H1 (cell line): ENCODE measurements around the gene ASAP2. TPM values are rescaled to one million over a fixed set of nuclear protein-coding genes. Genes with fewer than 3 reads are reported as not detected.

ENCODE experiments used
- CTCF ChIA-PET: fragments of 300-600 bp; sonication (Branson Sonifier 250); formaldehyde crosslinking; loops from one replicate; lab custom pipeline; 2021; ENCODE audit not compliant: partially characterized antibody; lab: Charles Lee
- POLR2A ChIA-PET: fragments of 300-600 bp; sonication (Branson Sonifier 250); formaldehyde crosslinking; loops from one replicate; lab custom pipeline; 2021; ENCODE audit warnings: inconsistent platforms; ENCODE audit not compliant: partially characterized antibody; lab: Charles Lee
- DNase-seq, 2 experiments: peaks; one replicate each; pipeline versions ENCODE4 v3.0.0 to v3.0.0-alpha.2; 2010 to 2022; ENCODE audit warnings: low spot score in 2 of 2, low read depth in 1 of 2, mixed read lengths in 1 of 2
- FAIRE-seq: peaks from 2 replicates; lab custom pipeline; 2011; peaks lifted over from hg19 to GRCh38; lab: Jason Lieb, UNC
- H2AFZ ChIP-seq: 2 replicates; pipeline ENCODE4 v1.8.1; 2012; ENCODE audit warnings: low read length, inconsistent platforms
- H2AK5ac ChIP-seq: 2 replicates; pipeline ENCODE4 v1.6.1; 2013; ENCODE audit warnings: low read depth, low read length
- H2BK120ac ChIP-seq: replicated peaks from 2 replicates; pipeline ENCODE3; 2013; ENCODE audit warnings: low read depth, low read length, inconsistent platforms
- H2BK12ac ChIP-seq: 2 replicates; pipeline ENCODE4 v1.6.1; 2013; ENCODE audit warnings: low read depth, low read length
- H2BK15ac ChIP-seq: 2 replicates; pipeline ENCODE4 v1.6.1; 2013; ENCODE audit warnings: low read length
- H2BK20ac ChIP-seq: 2 replicates; pipeline ENCODE4 v1.6.1; 2013; ENCODE audit warnings: low read length
- H2BK5ac ChIP-seq: 2 replicates; pipeline ENCODE4 v1.6.1; 2013; ENCODE audit warnings: low read depth, low read length
- H3K14ac ChIP-seq: 2 replicates; pipeline ENCODE4 v1.6.1; 2013; ENCODE audit warnings: inconsistent platforms; ENCODE audit not compliant: insufficient read length
- H3K18ac ChIP-seq: 2 replicates; pipeline ENCODE4 v1.6.1; 2013; ENCODE audit warnings: low read length; ENCODE audit errors: extremely low read depth
- H3K23ac ChIP-seq: 2 replicates; pipeline ENCODE4 v1.6.1; 2013; ENCODE audit warnings: inconsistent platforms; ENCODE audit not compliant: insufficient read length
- H3K23me2 ChIP-seq: 2 replicates; pipeline ENCODE4 v1.6.1; 2013; ENCODE audit warnings: low read depth, low read length
- H3K27ac ChIP-seq: 2 replicates; pipeline ENCODE4 v1.6.1; 2011; ENCODE audit warnings: low read depth, low read length, inconsistent platforms
- H3K27me3 ChIP-seq, 4 experiments: replicated peaks in 1 of 4; 1 replicate in 1 of 4; 2 replicates in 3 of 4; pipeline versions ENCODE4 v1.6.1 to v1.8.1; 2011 to 2013; ENCODE audit warnings: low read length in 3 of 4, mild to moderate bottlenecking in 3 of 4, inconsistent platforms in 2 of 4, mixed read lengths in 2 of 4, moderate library complexity in 1 of 4; ENCODE audit not compliant: control insufficient read depth in 3 of 4, insufficient read depth in 3 of 4; ENCODE audit errors: extremely low read depth in 1 of 4
- H3K36me3 ChIP-seq, 4 experiments: 2 replicates each; pipeline versions ENCODE4 v1.6.1 to v1.8.1; 2011 to 2013; ENCODE audit warnings: mild to moderate bottlenecking in 4 of 4, low read length in 3 of 4, moderate library complexity in 2 of 4, control low read depth in 1 of 4, inconsistent platforms in 1 of 4; ENCODE audit not compliant: insufficient read depth in 4 of 4, control insufficient read depth in 2 of 4
- H3K4ac ChIP-seq: replicated peaks from 2 replicates; pipeline ENCODE3; 2013; ENCODE audit warnings: low read length, low read depth, mixed read lengths, inconsistent platforms; ENCODE audit not compliant: insufficient read length
- H3K4me1 ChIP-seq, 4 experiments: replicated peaks in 1 of 4; 1 replicate in 1 of 4; 2 replicates in 3 of 4; pipeline versions ENCODE4 v1.6.1 to v1.8.1; 2011 to 2013; ENCODE audit warnings: low read length in 3 of 4, inconsistent platforms in 2 of 4, mixed read lengths in 1 of 4; ENCODE audit not compliant: insufficient read depth in 4 of 4, control insufficient read depth in 3 of 4
- H3K4me2 ChIP-seq, 2 experiments: 2 replicates each; pipeline versions ENCODE4 v1.6.1 to v1.8.1; 2011 to 2013; ENCODE audit warnings: low read depth in 2 of 2, low read length in 2 of 2, control low read depth in 1 of 2, inconsistent platforms in 1 of 2, mild to moderate bottlenecking in 1 of 2; ENCODE audit not compliant: insufficient read depth in 1 of 2
- H3K4me3 ChIP-seq, 4 experiments: fragments of 200-600, 300-600 bp in 1 of 4; sonication (generic), shearing (Covaris generic), sonication (Bioruptor Twin) in 1 of 4; 2 replicates each; pipeline versions ENCODE4 v1.5.1 to v1.8.1; 2011 to 2016; ENCODE audit warnings: low read length in 4 of 4, low read depth in 3 of 4, control low read depth in 2 of 4, inconsistent platforms in 2 of 4, mild to moderate bottlenecking in 2 of 4, mixed read lengths in 1 of 4, moderate library complexity in 1 of 4; ENCODE audit not compliant: insufficient read depth in 2 of 4; ENCODE audit errors: extremely low read depth in 1 of 4
- H3K56ac ChIP-seq: replicated peaks from 2 replicates; pipeline ENCODE3; 2013; ENCODE audit warnings: low read depth, mild to moderate bottlenecking, mixed read lengths, low read length, inconsistent platforms; ENCODE audit not compliant: insufficient read length
- H3K79me1 ChIP-seq: 2 replicates; pipeline ENCODE4 v1.6.1; 2013; ENCODE audit warnings: low read depth, low read length, control low read depth
- H3K79me2 ChIP-seq, 2 experiments: 2 replicates each; pipeline versions ENCODE4 v1.6.1 to v1.8.1; 2012 to 2013; ENCODE audit warnings: low read length in 2 of 2, mild to moderate bottlenecking in 2 of 2, inconsistent platforms in 1 of 2; ENCODE audit not compliant: insufficient read depth in 2 of 2, control insufficient read depth in 1 of 2
- H3K9ac ChIP-seq, 4 experiments: replicated peaks in 1 of 4; 1 replicate in 1 of 4; 2 replicates in 3 of 4; pipeline versions ENCODE4 v1.6.1 to v1.8.1; 2011 to 2013; ENCODE audit warnings: low read depth in 3 of 4, low read length in 3 of 4, control low read depth in 2 of 4, mild to moderate bottlenecking in 2 of 4, moderate library complexity in 2 of 4, inconsistent platforms in 1 of 4; ENCODE audit errors: extremely low read depth in 1 of 4
- H3K9me3 ChIP-seq, 2 experiments: 2 replicates each; pipeline versions ENCODE4 v1.6.1 to v1.8.1; 2012 to 2013; ENCODE audit warnings: mild to moderate bottlenecking in 2 of 2, moderate library complexity in 2 of 2, control low read depth in 1 of 2, inconsistent platforms in 1 of 2, low read depth in 1 of 2, low read length in 1 of 2, mixed read lengths in 1 of 2; ENCODE audit not compliant: insufficient read depth in 2 of 2
- H4K20me1 ChIP-seq, 2 experiments: replicated peaks in 1 of 2; 2 replicates each; pipeline versions ENCODE3 to v1.8.1; 2011 to 2013; ENCODE audit warnings: inconsistent platforms in 2 of 2, low read length in 2 of 2, mild to moderate bottlenecking in 1 of 2; ENCODE audit not compliant: insufficient read depth in 2 of 2, control insufficient read depth in 1 of 2
- H4K5ac ChIP-seq: 2 replicates; pipeline ENCODE4 v1.6.1; 2013; ENCODE audit warnings: low read length, low read depth, mixed read lengths, inconsistent platforms; ENCODE audit not compliant: insufficient read length
- H4K8ac ChIP-seq: 2 replicates; pipeline ENCODE4 v1.8.0; 2013; ENCODE audit warnings: mild to moderate bottlenecking, moderate library complexity, low read length, inconsistent platforms; ENCODE audit not compliant: insufficient read depth; ENCODE audit errors: extremely low read depth
- H4K91ac ChIP-seq: replicated peaks from 2 replicates; pipeline ENCODE3; 2013; ENCODE audit warnings: low read length, mixed read lengths, inconsistent platforms; ENCODE audit not compliant: insufficient read length
- BRCA1 ChIP-seq: IDR thresholded peaks from 2 replicates; pipeline ENCODE4 v1.6.1; 2012; ENCODE audit warnings: low read depth, low read length, improper control_type of control experiment
- CEBPB ChIP-seq: IDR thresholded peaks from 2 replicates; pipeline ENCODE4 v1.6.1; 2012; ENCODE audit warnings: low read depth, low read length
- CHD1 ChIP-seq: IDR thresholded peaks from 2 replicates; pipeline ENCODE4 v1.6.1; 2012; ENCODE audit warnings: low read depth, low read length, improper control_type of control experiment
- FOSL1 ChIP-seq: IDR thresholded peaks from 2 replicates; pipeline ENCODE4 v1.6.1; 2011; ENCODE audit warnings: mild to moderate bottlenecking, low read depth, low read length, moderate library complexity; ENCODE audit not compliant: insufficient read depth
- KDM5A ChIP-seq: fragments of 200-600 bp; IDR thresholded peaks from 2 replicates; pipeline ENCODE4 v1.7.1; 2012; ENCODE audit warnings: mild to moderate bottlenecking, low read length, inconsistent platforms, mixed read lengths
- TCF12 ChIP-seq: IDR thresholded peaks from 2 replicates; pipeline ENCODE4 v1.6.1; 2011; ENCODE audit warnings: low read depth, mild to moderate bottlenecking, low read length
- WGBS, 2 experiments: shearing (Covaris generic) in 1 of 2; methylation state at CpG; one replicate each; pipeline versions ENCODE4 v1.1.6 to v1.1.7; 2013 to 2015; ENCODE audit warnings: low lambda C conversion rate in 2 of 2, mixed read lengths in 2 of 2, inconsistent platforms in 1 of 2, low coverage in 1 of 2, missing lambda C conversion rate in 1 of 2; ENCODE audit not compliant: insufficient replicate concordance in 2 of 2, insufficient coverage in 1 of 2, insufficient read length in 1 of 2; ENCODE audit errors: extremely low coverage in 1 of 2, missing lambda C conversion rate in 1 of 2; 5-methylcytosine and 5-hydroxymethylcytosine counted together
- polyA plus RNA-seq, 7 experiments: library from polyadenylated mRNA; depleted of rRNA in 3 of 7; stranded (reverse) in 5 of 7; unstranded in 2 of 7; fragments of >200 nt in 5 of 7; fragments of 200-250 nt in 2 of 7; gene quantifications; 1 replicate in 5 of 7; 2 replicates in 1 of 7; 4 replicates in 1 of 7; pipeline versions ENCODE4 v1.2.1 to v1.2.3, GENCODE V29; 2011 to 2013; ENCODE audit warnings: missing spikeins in 2 of 7, mixed read lengths in 2 of 7
- total RNA-seq: library from RNA; stranded (reverse); fragmentation: NEBNext Ultra II Directional; extraction: Animal tissue kit (Norgen Biotek cat#: 25700); gene quantifications from 2 replicates; pipeline ENCODE4 v1.2.1, GENCODE V29; 2021
- TF ChIP-seq, protein P1 (sequence below): IDR thresholded peaks from 2 replicates; pipeline ENCODE4 v1.6.1; 2012; ENCODE audit warnings: inconsistent platforms

The ASAP2 gene
- total and polyA plus RNA-seq, 2 of the 8 experiments (the other 6 are each of a cell fraction or from before 2014, with no cell fraction given), result 10.2 to 18.7 TPM

GRCh38 chr2:9230881-9231280, 24.3 kb downstream of the ASAP2 start:
- Histone ChIP-seq H4K8ac (no peak overlapping the region), H2AK5ac (no peak overlapping the region), H3K79me2 (peaks cover 0 to 57% of the 10 kb centered on the region in 2 experiments; a peak in 2 of 4 replicates), H3K4me3 (no peak overlapping the region), H2BK5ac (no peak overlapping the region), H3K9me3 (no peaks in the 10 kb centered on the region), H2BK120ac (no peak overlapping the region), H4K91ac (no peak overlapping the region), H3K4me1 (peaks cover 0 to 12% (median 7%) of the 10 kb centered on the region in 4 experiments; a peak in 5 of 7 replicates), H2BK20ac (no peak overlapping the region), H4K20me1 (peaks cover 17 to 21% of the 10 kb centered on the region in 2 experiments), H3K23me2 (no peaks in the 10 kb centered on the region), H3K27me3 (no peaks in the 10 kb centered on the region; a peak in 1 of 7 replicates), H3K4ac (no peak overlapping the region), H2AFZ (no peak overlapping the region), H3K18ac (no peak overlapping the region), H3K14ac (no peak overlapping the region), H2BK12ac (no peak overlapping the region), H3K4me2 (no peak overlapping the region), H3K56ac (no peak overlapping the region), H3K23ac (no peak overlapping the region), H4K5ac (no peak overlapping the region), H3K79me1 (peaks cover 14% of the 10 kb centered on the region), H3K9ac (no peak overlapping the region), H3K36me3 (no peaks in the 10 kb centered on the region), H3K27ac (no peak overlapping the region), H2BK15ac (no peak overlapping the region)
- CTCF ChIA-PET, result interaction anchor here (1.0 to 1.6 kb wide), 2 partner anchors 15 to 87 kb away, joined by 3 to 5 read pairs; no protein-coding TSS in a partner anchor
- DNase-seq, result no peak
- no peak for FAIRE-seq
- POLR2A ChIA-PET, result interaction anchor here (1.1 kb wide), 1 partner anchor 68 kb away, joined by 3 read pairs; no protein-coding TSS in a partner anchor
- WGBS, 2 experiments, result 100% methylated on average over 4 of the region's 4 CpGs; no CpG with 5 or more reads in 1 of the 2 experiments
- no peak for TF ChIP-seq KDM5A
- no peak for TF ChIP-seq CHD1
- no peak for TF ChIP-seq TCF12
- no peak for TF ChIP-seq FOSL1
- no peak for TF ChIP-seq BRCA1
- TF ChIP-seq, protein P1, sequence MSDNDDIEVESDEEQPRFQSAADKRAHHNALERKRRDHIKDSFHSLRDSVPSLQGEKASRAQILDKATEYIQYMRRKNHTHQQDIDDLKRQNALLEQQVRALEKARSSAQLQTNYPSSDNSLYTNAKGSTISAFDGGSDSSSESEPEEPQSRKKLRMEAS, result no peak
- TF ChIP-seq CEBPB, result no peak
